H9 (cell line): ENCODE measurements around the gene PSMD1. TPM values are rescaled to one million over a fixed set of nuclear protein-coding genes. Genes with fewer than 3 reads are reported as not detected.

Source experiments
- DNase-seq: peaks from one replicate; pipeline ENCODE4 v3.0.0-alpha.2; 2017
- H2AFZ ChIP-seq: one replicate; pipeline ENCODE4 v1.6.1; 2013; ENCODE audit warnings: mild to moderate bottlenecking, low read length, control low read depth, moderate library complexity
- H2AK5ac ChIP-seq: 2 replicates; pipeline ENCODE4 v1.6.1; 2013; ENCODE audit warnings: low read length, control low read depth, mixed read lengths; ENCODE audit not compliant: insufficient read length
- H2BK120ac ChIP-seq: one replicate; pipeline ENCODE4 v1.6.1; 2013; ENCODE audit warnings: low read depth, mild to moderate bottlenecking, low read length, control low read depth, inconsistent platforms; ENCODE audit not compliant: poor library complexity, severe bottlenecking
- H2BK12ac ChIP-seq: 2 replicates; pipeline ENCODE4 v1.6.1; 2013; ENCODE audit warnings: low read length, control low read depth, mixed read lengths, low read depth; ENCODE audit not compliant: insufficient read length
- H2BK15ac ChIP-seq: 2 replicates; pipeline ENCODE4 v1.6.1; 2013; ENCODE audit warnings: low read depth, low read length, control low read depth
- H2BK20ac ChIP-seq: one replicate; pipeline ENCODE4 v1.6.1; 2013; ENCODE audit warnings: low read depth, mild to moderate bottlenecking, low read length, control low read depth, inconsistent platforms; ENCODE audit not compliant: poor library complexity, severe bottlenecking
- H2BK5ac ChIP-seq: 2 replicates; pipeline ENCODE4 v1.6.1; 2013; ENCODE audit warnings: low read length, control low read depth, mixed read lengths; ENCODE audit not compliant: insufficient read length
- H3K14ac ChIP-seq: 2 replicates; pipeline ENCODE4 v1.6.1; 2013; ENCODE audit warnings: low read length, control low read depth; ENCODE audit not compliant: insufficient read depth
- H3K18ac ChIP-seq: 2 replicates; pipeline ENCODE4 v1.6.1; 2013; ENCODE audit warnings: low read depth, mild to moderate bottlenecking, mixed read lengths, low read length, control low read depth; ENCODE audit not compliant: insufficient read length
- H3K23ac ChIP-seq: 2 replicates; pipeline ENCODE4 v1.6.1; 2013; ENCODE audit warnings: low read length, control low read depth, mixed read lengths, low read depth; ENCODE audit not compliant: insufficient read length
- H3K23me2 ChIP-seq: 2 replicates; pipeline ENCODE4 v1.6.1; 2013; ENCODE audit warnings: low read depth, mild to moderate bottlenecking, mixed read lengths, low read length, control low read depth; ENCODE audit not compliant: insufficient read length, poor library complexity, severe bottlenecking
- H3K27ac ChIP-seq: 2 replicates; pipeline ENCODE4 v1.5.1; 2013; ENCODE audit warnings: low read length, control low read depth, mixed read lengths, low read depth; ENCODE audit not compliant: insufficient read length
- H3K27me3 ChIP-seq: 2 replicates; pipeline ENCODE4 v1.6.1; 2013; ENCODE audit warnings: low read length, control low read depth, inconsistent platforms; ENCODE audit not compliant: insufficient read depth
- H3K4ac ChIP-seq: 2 replicates; pipeline ENCODE4 v1.6.1; 2013; ENCODE audit warnings: low read depth, mild to moderate bottlenecking, control low read depth, inconsistent platforms, low read length, moderate library complexity
- H3K4me1 ChIP-seq: 2 replicates; pipeline ENCODE4 v1.6.1; 2013; ENCODE audit warnings: low read length, control low read depth, inconsistent platforms; ENCODE audit not compliant: insufficient read depth
- H3K4me2 ChIP-seq: 2 replicates; pipeline ENCODE4 v1.6.1; 2013; ENCODE audit warnings: low read length, control low read depth, mixed read lengths; ENCODE audit not compliant: insufficient read length, insufficient read depth
- H3K56ac ChIP-seq: 2 replicates; pipeline ENCODE4 v1.6.1; 2013; ENCODE audit warnings: low read depth, mild to moderate bottlenecking, mixed read lengths, low read length, control low read depth; ENCODE audit not compliant: insufficient read length
- H3K79me1 ChIP-seq: 2 replicates; pipeline ENCODE4 v1.6.1; 2013; ENCODE audit warnings: low read depth, mild to moderate bottlenecking, moderate library complexity, low read length, control low read depth, inconsistent platforms; ENCODE audit not compliant: insufficient read depth, poor library complexity, severe bottlenecking
- H3K79me2 ChIP-seq: 2 replicates; pipeline ENCODE4 v1.6.1; 2013; ENCODE audit warnings: low read length, control low read depth, inconsistent platforms; ENCODE audit not compliant: insufficient read depth
- H3K9ac ChIP-seq: 2 replicates; pipeline ENCODE4 v1.6.1; 2013; ENCODE audit warnings: low read length, control low read depth, mixed read lengths; ENCODE audit not compliant: insufficient read length; ENCODE audit errors: extremely low read depth
- H3K9me3 ChIP-seq: one replicate; pipeline ENCODE4 v1.6.1; 2013; ENCODE audit warnings: low read depth, low read length, inconsistent platforms; ENCODE audit not compliant: control insufficient read depth
- H3T11ph ChIP-seq: one replicate; pipeline ENCODE4 v1.6.1; 2013; ENCODE audit warnings: mild to moderate bottlenecking, low read length, control low read depth, inconsistent platforms
- H4K20me1 ChIP-seq: one replicate; pipeline ENCODE4 v1.6.1; 2013; ENCODE audit not compliant: control insufficient read depth, insufficient read length, insufficient read depth
- H4K5ac ChIP-seq: 2 replicates; pipeline ENCODE4 v1.6.1; 2013; ENCODE audit warnings: low read depth, mild to moderate bottlenecking, mixed read lengths, low read length, control low read depth; ENCODE audit not compliant: insufficient read length
- H4K8ac ChIP-seq: replicated peaks from 2 replicates; pipeline ENCODE4 v1.6.1; 2013; ENCODE audit warnings: low read length, control low read depth, mixed read lengths, low read depth; ENCODE audit not compliant: insufficient read length
- H4K91ac ChIP-seq: 2 replicates; pipeline ENCODE4 v1.6.1; 2013; ENCODE audit warnings: low read depth, mild to moderate bottlenecking, moderate library complexity, mixed read lengths, low read length, control low read depth; ENCODE audit not compliant: insufficient read length
- H3K27ac Mint-ChIP-seq, 3 experiments: 2 replicates in 2 of 3; 3 replicates in 1 of 3; pipeline ENCODE4 v1.8.0; 2020 to 2021; ENCODE audit warnings: mixed read lengths in 3 of 3, mild to moderate bottlenecking in 1 of 3, moderate library complexity in 1 of 3
- H3K27me3 Mint-ChIP-seq: 2 replicates; pipeline ENCODE4 v1.8.0; 2021; ENCODE audit warnings: low read depth, mild to moderate bottlenecking, moderate library complexity, mixed read lengths
- H3K36me3 Mint-ChIP-seq, 3 experiments: 2 replicates in 2 of 3; 3 replicates in 1 of 3; pipeline ENCODE4 v1.8.0; 2020 to 2021; ENCODE audit warnings: low read depth in 3 of 3, mixed read lengths in 3 of 3; ENCODE audit not compliant: insufficient read depth in 1 of 3
- H3K4me1 Mint-ChIP-seq, 2 experiments: 2 replicates each; pipeline ENCODE4 v1.8.0; 2020; ENCODE audit warnings: mixed read lengths in 2 of 2
- H3K4me3 Mint-ChIP-seq, 2 experiments: 2 replicates in 1 of 2; 3 replicates in 1 of 2; pipeline ENCODE4 v1.8.0; 2020 to 2021; ENCODE audit warnings: mild to moderate bottlenecking in 2 of 2, mixed read lengths in 2 of 2, moderate library complexity in 1 of 2
- H3K9me3 Mint-ChIP-seq, 2 experiments: 2 replicates in 1 of 2; 3 replicates in 1 of 2; pipeline ENCODE4 v1.8.0; 2020; ENCODE audit warnings: mild to moderate bottlenecking in 2 of 2, mixed read lengths in 2 of 2, moderate library complexity in 1 of 2
- CTCF ChIP-seq: fragments of 200-600 bp; sonication (generic); conservative IDR thresholded peaks from 3 replicates; pipeline ENCODE4 v1.8.0; 2021; ENCODE audit warnings: antibody characterized with exemption, mild to moderate bottlenecking
- WGBS: extraction: QIAGEN DNeasy Blood & Tissue Kit; methylation state at CpG from one replicate; pipeline ENCODE4 v1.1.7; 2013; ENCODE audit warnings: missing lambda C conversion rate, low lambda C conversion rate, mixed read lengths; ENCODE audit not compliant: insufficient read length; ENCODE audit errors: extremely low coverage; 5-methylcytosine and 5-hydroxymethylcytosine counted together
- total RNA-seq: library from RNA; stranded (reverse); gene quantifications from 2 replicates; pipeline ENCODE4 v1.2.1, GENCODE V29; 2021

Gene PSMD1
- total RNA-seq, 1 experiment from 2014 or later = 166 TPM

- no peaks in the 10 kb centered on the region for H3K79me1 ChIP-seq
- peaks cover 0 to 4% (median 0%) of the 10 kb centered on the region in 3 experiments; a peak in 1 of 7 replicates for H3K36me3 Mint-ChIP-seq
- H3K9ac ChIP-seq = no peak overlapping the region
- no CpG with 5 or more reads among the region's 4 CpGs for WGBS
- H3K4ac ChIP-seq = no peak overlapping the region
- H3K18ac ChIP-seq = no peak overlapping the region
- H3K27ac Mint-ChIP-seq = no peak overlapping the region
- no peak overlapping the region for H3K4me2 ChIP-seq
- no peak overlapping the region for H2BK20ac ChIP-seq
- no peaks in the 10 kb centered on the region for H3K4me1 ChIP-seq
- no peaks in the 10 kb centered on the region for H3K79me2 ChIP-seq
- H3K27ac ChIP-seq = no peak overlapping the region
- no peak overlapping the region for H2BK15ac ChIP-seq
- no peak overlapping the region for H3K23ac ChIP-seq
- H4K8ac ChIP-seq = no peak overlapping the region
- H3K27me3 Mint-ChIP-seq = peaks cover 28% of the 10 kb centered on the region
- H3K56ac ChIP-seq = no peak overlapping the region
- H3K9me3 Mint-ChIP-seq = no peaks in the 10 kb centered on the region; a peak in 2 of 5 replicates
- H2BK12ac ChIP-seq = no peak overlapping the region
- no peaks in the 10 kb centered on the region for H4K20me1 ChIP-seq
- H2BK120ac ChIP-seq = no peak overlapping the region
- DNase-seq = no peak
- no peak overlapping the region for H2BK5ac ChIP-seq
- no peak overlapping the region for H2AFZ ChIP-seq
- H3T11ph ChIP-seq = no peak overlapping the region
- H4K91ac ChIP-seq = no peak overlapping the region
- no peaks in the 10 kb centered on the region for H3K23me2 ChIP-seq
- H3K4me3 Mint-ChIP-seq = no peak overlapping the region
- TF ChIP-seq CTCF = 0 out of 3 replicates have a peak, but pooled peaks have one; percentile 16
- peaks cover 23 to 30% of the 10 kb centered on the region in 2 experiments for H3K4me1 Mint-ChIP-seq
- no peaks in the 10 kb centered on the region; the same call in 1 of the 2 replicates for H3K27me3 ChIP-seq
- H2AK5ac ChIP-seq = no peak overlapping the region
- no peak overlapping the region for H3K14ac ChIP-seq
- no peaks in the 10 kb centered on the region for H3K9me3 ChIP-seq
- no peak overlapping the region for H4K5ac ChIP-seq
These were observed 39.5 kb upstream of the PSMD1 start for GRCh38 chr2:231017231-231017598.
